Measurements from ENCODE around the gene DLX6. TPM values are rescaled to one million over a fixed set of nuclear protein-coding genes. Genes with fewer than 3 reads are reported as not detected.

DLX6 gene
- total RNA-seq, 2 experiments from 2014 or later: not detected

- ATAC-seq (no peak), DNase-seq (no peak)
- H3K27ac Mint-ChIP-seq: no peak overlapping the region
- H3K9me3 Mint-ChIP-seq: peaks cover 1% of the 10 kb centered on the region
- H3K27me3 Mint-ChIP-seq: peaks cover 87% of the 10 kb centered on the region
- intact Hi-C loops (cut with micrococcal nuclease): no loop called here
- POLR2A ChIA-PET: no interaction called here
- H3K4me3 Mint-ChIP-seq: no peak overlapping the region
- peaks cover 8% of the 10 kb centered on the region for H3K4me1 Mint-ChIP-seq (ENCODE audit: low read depth)
- no peaks in the 10 kb centered on the region for H3K36me3 Mint-ChIP-seq (ENCODE audit: low read depth)
- TF ChIP-seq, protein P1, sequence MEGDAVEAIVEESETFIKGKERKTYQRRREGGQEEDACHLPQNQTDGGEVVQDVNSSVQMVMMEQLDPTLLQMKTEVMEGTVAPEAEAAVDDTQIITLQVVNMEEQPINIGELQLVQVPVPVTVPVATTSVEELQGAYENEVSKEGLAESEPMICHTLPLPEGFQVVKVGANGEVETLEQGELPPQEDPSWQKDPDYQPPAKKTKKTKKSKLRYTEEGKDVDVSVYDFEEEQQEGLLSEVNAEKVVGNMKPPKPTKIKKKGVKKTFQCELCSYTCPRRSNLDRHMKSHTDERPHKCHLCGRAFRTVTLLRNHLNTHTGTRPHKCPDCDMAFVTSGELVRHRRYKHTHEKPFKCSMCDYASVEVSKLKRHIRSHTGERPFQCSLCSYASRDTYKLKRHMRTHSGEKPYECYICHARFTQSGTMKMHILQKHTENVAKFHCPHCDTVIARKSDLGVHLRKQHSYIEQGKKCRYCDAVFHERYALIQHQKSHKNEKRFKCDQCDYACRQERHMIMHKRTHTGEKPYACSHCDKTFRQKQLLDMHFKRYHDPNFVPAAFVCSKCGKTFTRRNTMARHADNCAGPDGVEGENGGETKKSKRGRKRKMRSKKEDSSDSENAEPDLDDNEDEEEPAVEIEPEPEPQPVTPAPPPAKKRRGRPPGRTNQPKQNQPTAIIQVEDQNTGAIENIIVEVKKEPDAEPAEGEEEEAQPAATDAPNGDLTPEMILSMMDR (IDR thresholded peaks at IDR 0.05): no peak
- CTCF ChIA-PET: interaction anchor here (2.2 kb wide), 1 partner anchor 13 kb away, joined by 9 read pairs; no protein-coding TSS in a partner anchor
These were observed 8.4 kb downstream of the DLX6 start for GRCh38 chr7:97013845-97014134.

DNA sequence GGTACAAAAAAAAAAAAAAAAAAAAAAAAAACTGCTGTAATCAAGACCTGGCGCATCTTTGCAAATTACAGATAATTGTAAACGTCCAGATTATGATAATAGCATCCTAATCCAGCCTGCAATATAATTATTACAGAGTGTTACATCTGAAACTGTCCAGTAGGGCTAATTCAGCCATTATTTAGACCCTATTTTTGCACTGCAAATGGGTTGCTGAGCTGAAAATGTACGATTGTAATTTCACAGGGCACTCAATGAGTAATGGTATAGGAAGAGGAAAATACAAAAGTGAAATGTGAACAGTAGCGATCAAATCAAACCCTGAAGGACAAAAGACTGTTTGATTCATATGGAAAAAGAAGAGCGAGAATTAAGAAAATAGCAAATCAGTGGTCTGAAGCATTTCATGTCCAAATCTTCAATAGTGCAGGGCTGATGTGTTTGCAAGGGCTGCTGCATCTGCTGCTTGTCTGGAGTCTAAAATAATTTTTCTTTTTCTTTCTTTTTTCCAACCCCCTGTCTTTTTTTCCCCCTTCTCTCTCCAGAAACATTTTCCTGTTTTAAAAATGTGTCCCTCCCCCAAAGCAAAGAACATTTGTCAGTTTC is 8.9 kb downstream of the DLX6 start:
- DNase-seq (no peak), ATAC-seq (no peak)
- no peaks in the 10 kb centered on the region for H3K36me3 Mint-ChIP-seq (ENCODE audit: low read depth)
- H3K9me3 Mint-ChIP-seq: peaks cover 1% of the 10 kb centered on the region
- H3K4me1 Mint-ChIP-seq (ENCODE audit: low read depth): peaks cover 8% of the 10 kb centered on the region
- POLR2A ChIA-PET: no interaction called here
- no peak overlapping the region for H3K4me3 Mint-ChIP-seq
- CTCF ChIA-PET: interaction anchor here (2.2 kb wide), 1 partner anchor 13 kb away, joined by 9 read pairs; no protein-coding TSS in a partner anchor
- TF ChIP-seq, protein P1 (IDR thresholded peaks at IDR 0.05): no peak
- intact Hi-C loops (cut with micrococcal nuclease): no loop called here
- peaks cover 90% of the 10 kb centered on the region for H3K27me3 Mint-ChIP-seq
- no peak overlapping the region for H3K27ac Mint-ChIP-seq

GRCh38 chr7:97015279-97015678 is 9.9 kb downstream of the DLX6 start:
- peaks cover 1% of the 10 kb centered on the region for H3K9me3 Mint-ChIP-seq
- intact Hi-C loops (cut with micrococcal nuclease): no loop called here
- H3K27ac Mint-ChIP-seq: no peak overlapping the region
- ChIA-PET POLR2A (interaction anchor here (0.7 to 1.0 kb wide), 2 partner anchors 12 kb away, joined by 3 read pairs; no protein-coding TSS in a partner anchor), CTCF (interaction anchor here (1.3 kb wide), 1 partner anchor 12 kb away, joined by 4 read pairs; no protein-coding TSS in a partner anchor)
- ATAC-seq (no peak), DNase-seq (no peak)
- no peak overlapping the region for H3K4me3 Mint-ChIP-seq
- TF ChIP-seq, protein P1 (IDR thresholded peaks at IDR 0.05): no peak
- H3K27me3 Mint-ChIP-seq: peaks cover 91% of the 10 kb centered on the region
- no peaks in the 10 kb centered on the region for H3K36me3 Mint-ChIP-seq (ENCODE audit: low read depth)
- H3K4me1 Mint-ChIP-seq (ENCODE audit: low read depth): peaks cover 8% of the 10 kb centered on the region

GRCh38 chr7:97015756-97016380 is 10.5 kb downstream of the DLX6 start:
- H3K4me1 Mint-ChIP-seq (ENCODE audit: low read depth): peaks cover 8% of the 10 kb centered on the region
- intact Hi-C loops (cut with micrococcal nuclease): no loop called here
- no peak for ATAC-seq
- H3K27ac Mint-ChIP-seq: no peak overlapping the region
- no peak for DNase-seq
- peaks cover 1% of the 10 kb centered on the region for H3K9me3 Mint-ChIP-seq
- ChIA-PET POLR2A (interaction anchor here (0.7 to 1.0 kb wide), 2 partner anchors 12 to 13 kb away, joined by 3 read pairs; no protein-coding TSS in a partner anchor), CTCF (interaction anchor here (1.3 kb wide), 1 partner anchor 12 kb away, joined by 4 read pairs; no protein-coding TSS in a partner anchor)
- H3K36me3 Mint-ChIP-seq (ENCODE audit: low read depth): no peaks in the 10 kb centered on the region
- no peak overlapping the region for H3K4me3 Mint-ChIP-seq
- TF ChIP-seq, protein P1 (IDR thresholded peaks at IDR 0.05): no peak
- peaks cover 93% of the 10 kb centered on the region for H3K27me3 Mint-ChIP-seq

All from activated CD8-positive, alpha-beta T cell treated with anti-CD3 and anti-CD28 coated beads for 36 hours (primary cell).